NCI-H82 treated with DMSO at 0.1 percent for 48 hours (cell line): ENCODE measurements around the gene TAS2R39.
"Not testable (repeated sequence)": the region's sequence is repeated elsewhere in the genome, so short reads cannot be mapped to it uniquely, and the experiment has no call there.

Experiments used
- DNase-seq: peaks from one replicate; lab custom pipeline; 2025; ENCODE audit not compliant: unreplicated experiment; lab: John Stamatoyannopoulos, UW

Gene TAS2R39

GRCh38 chr7:143183024-143183423, at the start of gene TAS2R39:
Gene TAS2R39 (plus strand): TSS chr7:143183419. CDS start chr7:143183419, 0 bp downstream.
- no peak for DNase-seq

- no peak for DNase-seq
Observed at GRCh38 chr7:143147070-143147469, 36.1 kb upstream of the TAS2R39 start.

- no peak for DNase-seq
Observed at GRCh38 chr7:143148050-143148449, 35.2 kb upstream of the TAS2R39 start.

GRCh38 chr7:143148651-143149050, 34.6 kb upstream of the TAS2R39 start:
- no peak for DNase-seq

GRCh38 chr7:143150696-143151095, 32.5 kb upstream of the TAS2R39 start:
- not testable (repeated sequence) for DNase-seq

- DNase-seq: not testable (repeated sequence)
Observed at GRCh38 chr7:143158617-143159016, 24.6 kb upstream of the TAS2R39 start.

GRCh38 chr7:143171697-143172096, 11.5 kb upstream of the TAS2R39 start:
- no peak for DNase-seq

- DNase-seq: no peak
Observed at GRCh38 chr7:143172354-143172753, 10.9 kb upstream of the TAS2R39 start.

GRCh38 chr7:143176128-143176527, 7.1 kb upstream of the TAS2R39 start:
- no peak for DNase-seq

GRCh38 chr7:143177374-143178119, 5.7 kb upstream of the TAS2R39 start:
- DNase-seq: no peak

- DNase-seq: not testable (repeated sequence)
Observed at GRCh38 chr7:143180771-143181170, 2.4 kb upstream of the TAS2R39 start.

GRCh38 chr7:143181349-143181748, 1.9 kb upstream of the TAS2R39 start:
- DNase-seq: no peak

GRCh38 chr7:143185551-143185950, 2.3 kb downstream of the TAS2R39 start:
- no peak for DNase-seq

- DNase-seq: no peak
Observed at GRCh38 chr7:143188994-143189393, 5.8 kb downstream of the TAS2R39 start.

- DNase-seq: no peak
Observed at GRCh38 chr7:143193880-143194279, 10.7 kb downstream of the TAS2R39 start.

GRCh38 chr7:143199040-143199439, 15.8 kb downstream of the TAS2R39 start:
- no peak for DNase-seq

GRCh38 chr7:143202161-143202560, 18.9 kb downstream of the TAS2R39 start:
- DNase-seq: no peak

GRCh38 chr7:143203386-143203785, 20.2 kb downstream of the TAS2R39 start:
- DNase-seq: no peak

- DNase-seq: no peak
Observed at GRCh38 chr7:143205560-143206293, 22.5 kb downstream of the TAS2R39 start.

GRCh38 chr7:143210541-143210940, 27.3 kb downstream of the TAS2R39 start:
- no peak for DNase-seq

- DNase-seq: not testable (repeated sequence)
Observed at GRCh38 chr7:143213478-143213877, 30.3 kb downstream of the TAS2R39 start.
